Right lung (tissue), 5 donors: Measurements from ENCODE around the gene SSH2. TPM values are rescaled to one million over a fixed set of nuclear protein-coding genes. Genes with fewer than 3 reads are reported as not detected.

Source experiments
- DNase-seq, 2 donors: peaks; one replicate each; pipeline ENCODE4 v3.0.0-alpha.2; 2013
- polyA plus RNA-seq, 5 donors: library from polyadenylated mRNA; unstranded; fragments of 120-200 nt; gene quantifications; one replicate each; pipeline versions ENCODE4 v1.2.1 to v1.2.3, GENCODE V29; 2013; ENCODE audit warnings: inconsistent platforms in 1 of 5, low replicate concordance in 1 of 5; ENCODE audit not compliant: insufficient read length in 5 of 5, insufficient read depth in 1 of 5

The SSH2 gene
- polyA plus RNA-seq, 5 donors = 18.2 to 24.1 (median 23.7) TPM

- peak; percentile 81 to 83 for DNase-seq
These were observed 340.3 kb downstream of the SSH2 start, which contains the start of gene GIT1 for GRCh38 chr17:29589524-29590410. Gene GIT1, minus strand, starts transcription at chr17:29589648. Its CDS starts 270 bp downstream, at chr17:29589378.

GRCh38 chr17:29588562-29589411 lies 341.2 kb downstream of the SSH2 start:
- no peak for DNase-seq

GRCh38 chr17:29588017-29588561 lies 341.9 kb downstream of the SSH2 start:
- no peak for DNase-seq

- no peak for DNase-seq
These were observed 342.4 kb downstream of the SSH2 start for GRCh38 chr17:29587591-29587990.

- no peak for DNase-seq
These were observed 343.2 kb downstream of the SSH2 start for GRCh38 chr17:29586676-29587469.

GRCh38 chr17:29585080-29585751 lies 344.8 kb downstream of the SSH2 start:
- no peak for DNase-seq

GRCh38 chr17:29584452-29585079 lies 345.5 kb downstream of the SSH2 start:
- DNase-seq = no peak

GRCh38 chr17:29583324-29584248 lies 346.4 kb downstream of the SSH2 start:
- DNase-seq = no peak

GRCh38 chr17:29582772-29583171 lies 347.3 kb downstream of the SSH2 start:
- DNase-seq = no peak

- no peak for DNase-seq
These were observed 347.7 kb downstream of the SSH2 start for GRCh38 chr17:29582254-29582765.

GRCh38 chr17:29581583-29582253 lies 348.3 kb downstream of the SSH2 start:
- DNase-seq = no peak

GRCh38 chr17:29579866-29580771 lies 349.9 kb downstream of the SSH2 start:
- DNase-seq = no peak

- DNase-seq = no peak
These were observed 351.2 kb downstream of the SSH2 start for GRCh38 chr17:29578626-29579485.

GRCh38 chr17:29577385-29578211 lies 352.4 kb downstream of the SSH2 start:
- DNase-seq = no peak

GRCh38 chr17:29577001-29577370 lies 353.0 kb downstream of the SSH2 start:
- DNase-seq = no peak
